CD4-positive, CD25-positive, alpha-beta regulatory T cell (primary cell): ENCODE measurements around the gene HMGCR. TPM values are rescaled to one million over a fixed set of nuclear protein-coding genes. Genes with fewer than 3 reads are reported as not detected.
A peak's percentile ranks its signal among the peaks of the same experiment; 100 is the strongest.
"Not testable (repeated sequence)": the region's sequence is repeated elsewhere in the genome, so short reads cannot be mapped to it uniquely, and the experiment has no call there.

ENCODE experiments used
- ATAC-seq, 2 donors: fragments of 150-1000 bp; cut with Tn5 transposase; one replicate each; pipeline ENCODE4 v1.10.0; 2021; ENCODE audit warnings: low read depth in 2 of 2, moderate number of reproducible peaks in 2 of 2, moderate library complexity in 1 of 2
- DNase-seq, 3 donors: peaks; one replicate each; pipeline versions ENCODE4 v3.0.0 to v3.0.0-alpha.2; 2012 to 2022; ENCODE audit warnings: mixed read lengths in 1 of 3
- H3K27ac ChIP-seq: one replicate; pipeline ENCODE4 v1.7.0; 2013; ENCODE audit warnings: mild to moderate bottlenecking, low read length; ENCODE audit not compliant: insufficient read depth, poor library complexity, severe bottlenecking
- H3K27me3 ChIP-seq: one replicate; pipeline ENCODE4 v1.7.0; 2013; ENCODE audit warnings: low read length; ENCODE audit not compliant: control insufficient read depth, insufficient read depth
- H3K36me3 ChIP-seq: one replicate; pipeline ENCODE4 v1.7.0; 2013; ENCODE audit warnings: mild to moderate bottlenecking, low read length, moderate library complexity; ENCODE audit not compliant: control insufficient read depth, insufficient read depth
- H3K4me1 ChIP-seq: 2 replicates; pipeline ENCODE4 v1.7.0; 2013; ENCODE audit warnings: mild to moderate bottlenecking, low read length; ENCODE audit not compliant: insufficient read depth, control insufficient read depth, poor library complexity, severe bottlenecking
- H3K4me3 ChIP-seq: one replicate; pipeline ENCODE4 v1.7.0; 2013; ENCODE audit warnings: low read depth, mild to moderate bottlenecking, low read length, moderate library complexity
- H3K9me3 ChIP-seq, 2 experiments: 1 replicate in 1 of 2; 2 replicates in 1 of 2; pipeline ENCODE4 v1.7.0; 2013; ENCODE audit warnings: low read length in 2 of 2, mild to moderate bottlenecking in 1 of 2, moderate library complexity in 1 of 2; ENCODE audit not compliant: control insufficient read depth in 2 of 2
- H3K27ac Mint-ChIP-seq, 3 donors: one replicate each; pipeline ENCODE4 v1.8.0; 2020 to 2022; ENCODE audit warnings: mild to moderate bottlenecking in 3 of 3, mixed read lengths in 3 of 3, moderate library complexity in 2 of 3
- H3K27me3 Mint-ChIP-seq: one replicate; pipeline ENCODE4 v1.8.0; 2022; ENCODE audit warnings: mild to moderate bottlenecking, mixed read lengths
- H3K36me3 Mint-ChIP-seq: one replicate; pipeline ENCODE4 v1.8.0; 2020; ENCODE audit warnings: mixed read lengths
- H3K4me1 Mint-ChIP-seq, 4 donors: one replicate each; pipeline ENCODE4 v1.8.0; 2020 to 2022; ENCODE audit warnings: mixed read lengths in 4 of 4, mild to moderate bottlenecking in 1 of 4
- H3K4me3 Mint-ChIP-seq, 4 donors: one replicate each; pipeline ENCODE4 v1.8.0; 2020 to 2022; ENCODE audit warnings: mild to moderate bottlenecking in 4 of 4, mixed read lengths in 4 of 4, moderate library complexity in 3 of 4
- H3K9me3 Mint-ChIP-seq, 7 donors: one replicate each; pipeline ENCODE4 v1.8.0; 2020 to 2022; ENCODE audit warnings: mixed read lengths in 7 of 7, mild to moderate bottlenecking in 3 of 7, moderate library complexity in 2 of 7
- polyA plus RNA-seq, 4 donors: library from polyadenylated mRNA; unstranded; fragments of 300-500 nt; fragmentation: Illumina TruSeq; gene quantifications; one replicate each; pipeline ENCODE4 v1.2.3, GENCODE V29; 2021
- total RNA-seq: library from RNA; stranded (reverse); gene quantifications from one replicate; pipeline ENCODE4 v1.2.3, GENCODE V29; 2022

The HMGCR gene
- total RNA-seq (40.0 TPM), polyA plus RNA-seq (10 to 100 TPM; 10.5 to 17.1 (median 12.5) TPM)

DNA sequence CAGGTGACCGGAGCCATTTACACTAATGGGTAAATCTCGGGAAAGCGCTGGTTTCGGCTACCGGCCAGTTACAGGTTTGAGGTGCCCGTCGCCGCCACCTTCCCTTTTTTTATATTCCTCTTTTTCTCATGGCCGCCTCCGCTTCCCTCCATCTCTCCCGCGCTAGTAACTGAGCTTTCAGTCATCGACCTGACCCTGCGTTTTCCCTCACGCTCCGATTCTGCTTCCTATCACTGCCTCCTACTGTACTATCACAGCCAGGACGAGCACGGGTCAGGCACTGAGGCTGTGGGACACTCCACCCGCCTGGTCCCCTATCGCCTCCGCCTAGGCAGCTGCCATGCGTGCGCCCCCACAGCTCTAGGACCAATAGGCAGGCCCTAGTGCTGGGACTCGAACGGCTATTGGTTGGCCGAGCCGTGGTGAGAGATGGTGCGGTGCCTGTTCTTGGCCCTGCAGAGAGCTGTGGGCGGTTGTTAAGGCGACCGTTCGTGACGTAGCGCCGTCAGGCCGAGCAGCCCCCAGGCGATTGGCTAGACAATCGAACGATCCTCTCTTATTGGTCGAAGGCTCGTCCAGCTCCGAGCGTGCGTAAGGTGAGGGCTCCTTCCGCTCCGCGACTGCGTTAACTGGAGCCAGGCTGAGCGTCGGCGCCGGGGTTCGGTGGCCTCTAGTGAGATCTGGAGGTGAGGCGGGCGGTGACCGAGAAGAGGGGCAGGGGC, at the start of gene HMGCR:
Gene HMGCR, plus strand, starts transcription at position 606 of the 722 bp plus-strand sequence. CDS start 5,386 bp downstream, outside the sequence.
- peaks cover 20 to 37% (median 24%) of the 10 kb centered on the region in 4 donors for H3K4me1 Mint-ChIP-seq
- no peaks in the 10 kb centered on the region for H3K36me3 ChIP-seq
- H3K27ac Mint-ChIP-seq, result no peak within 1 kb of the TSS
- H3K36me3 Mint-ChIP-seq, result no peaks in the 10 kb centered on the region
- peaks cover 21% of the 10 kb centered on the region for H3K4me1 ChIP-seq
- no peaks in the 10 kb centered on the region for H3K27me3 Mint-ChIP-seq
- no peaks in the 10 kb centered on the region for H3K9me3 Mint-ChIP-seq
- peak within 1 kb of the TSS; percentile 92 for H3K4me3 ChIP-seq
- peak; percentile 97 to 99 (median 97) for DNase-seq
- H3K9me3 ChIP-seq, result no peaks in the 10 kb centered on the region
- peak within 1 kb of the TSS; percentile 82 for H3K27ac ChIP-seq
- no peaks in the 10 kb centered on the region for H3K27me3 ChIP-seq
- ATAC-seq, result peak; percentile 96 to 97
- H3K4me3 Mint-ChIP-seq, result no peak within 1 kb of the TSS

DNA sequence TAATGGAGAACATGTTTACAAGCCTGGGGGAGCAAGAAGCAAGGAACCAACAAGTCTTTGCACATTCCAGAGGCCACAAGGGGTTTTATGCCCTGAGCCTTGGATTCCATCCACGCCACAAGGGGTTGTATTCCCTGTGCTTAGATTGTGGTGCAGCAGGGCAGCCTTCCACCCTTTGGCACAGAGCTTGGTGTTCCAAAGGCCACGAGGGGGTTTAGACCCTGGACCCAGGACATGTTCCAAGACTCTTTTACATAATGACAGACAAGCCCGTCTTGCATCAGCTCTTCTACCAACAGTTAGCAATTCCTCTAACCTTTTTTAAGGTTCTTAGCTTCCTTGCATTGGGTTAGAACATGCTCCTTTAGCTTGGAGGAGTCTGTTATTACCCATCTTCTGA, 45.2 kb upstream of the HMGCR start:
- not testable (repeated sequence) for H3K9me3 Mint-ChIP-seq, DNase-seq, H3K27ac ChIP-seq, H3K9me3 ChIP-seq, H3K4me1 ChIP-seq, H3K27ac Mint-ChIP-seq, H3K4me3 ChIP-seq, ATAC-seq, H3K36me3 Mint-ChIP-seq, H3K27me3 ChIP-seq, H3K4me3 Mint-ChIP-seq, H3K4me1 Mint-ChIP-seq, H3K36me3 ChIP-seq
- H3K27me3 Mint-ChIP-seq, result peaks cover 18% of the 10 kb centered on the region

DNA sequence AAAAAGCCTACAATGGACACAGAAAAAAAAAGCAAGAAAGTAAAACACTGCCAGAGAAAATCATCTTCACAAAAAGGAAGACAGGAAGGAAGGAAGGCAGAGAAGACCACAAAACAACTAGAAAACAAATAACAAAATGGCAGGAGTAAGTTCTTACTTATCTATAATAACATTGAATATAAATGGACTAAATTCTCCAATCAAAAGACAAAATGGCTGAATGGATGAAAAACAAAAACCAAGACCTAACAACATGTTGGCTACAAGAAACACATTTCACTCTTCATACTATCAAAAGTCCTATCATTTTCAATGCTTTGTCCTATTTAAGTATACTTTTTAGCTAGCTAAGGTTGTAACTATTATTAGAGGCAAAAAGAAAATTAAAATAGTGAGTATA, 36.9 kb upstream of the HMGCR start:
- Mint-ChIP-seq H3K9me3 (peaks cover 0 to 9% (median 0%) of the 10 kb centered on the region in 7 donors), H3K27me3 (peaks cover 17% of the 10 kb centered on the region), H3K27ac (no peak overlapping the region), H3K4me1 (no peaks in the 10 kb centered on the region), H3K36me3 (no peaks in the 10 kb centered on the region), H3K4me3 (no peak overlapping the region)
- Histone ChIP-seq H3K4me3 (no peak overlapping the region), H3K4me1 (no peaks in the 10 kb centered on the region), H3K36me3 (no peaks in the 10 kb centered on the region), H3K9me3 (no peaks in the 10 kb centered on the region), H3K27ac (no peak overlapping the region), H3K27me3 (no peaks in the 10 kb centered on the region)
- ATAC-seq, result no peak
- no peak for DNase-seq

DNA sequence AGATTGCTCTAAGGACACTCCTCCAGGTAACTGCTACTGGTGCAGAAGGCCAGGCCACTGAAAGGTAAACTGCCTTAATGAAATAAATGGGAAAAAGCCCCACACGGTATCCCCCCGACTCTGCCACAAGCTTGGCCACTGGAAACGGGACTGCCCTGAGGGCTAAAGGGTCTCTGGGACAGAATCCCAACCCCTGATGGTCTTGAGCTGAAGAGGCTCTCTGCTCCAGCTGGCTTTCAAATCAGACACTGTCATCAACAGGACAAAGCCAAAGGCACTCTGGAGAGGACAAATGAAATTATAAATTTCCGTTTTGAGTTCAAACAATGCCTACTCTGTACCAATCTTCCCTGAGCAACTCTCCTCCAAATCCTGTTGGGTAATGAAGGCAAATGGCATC, 33.6 kb upstream of the HMGCR start:
- Histone ChIP-seq H3K27ac (no peak overlapping the region), H3K4me3 (no peak overlapping the region), H3K27me3 (no peaks in the 10 kb centered on the region), H3K36me3 (no peaks in the 10 kb centered on the region), H3K4me1 (no peaks in the 10 kb centered on the region), H3K9me3 (no peaks in the 10 kb centered on the region)
- ATAC-seq (no peak), DNase-seq (no peak)
- Mint-ChIP-seq H3K27me3 (peaks cover 18% of the 10 kb centered on the region), H3K36me3 (no peaks in the 10 kb centered on the region), H3K9me3 (peaks cover 0 to 6% (median 0%) of the 10 kb centered on the region in 7 donors), H3K4me1 (no peaks in the 10 kb centered on the region), H3K27ac (no peak overlapping the region), H3K4me3 (no peak overlapping the region)

DNA sequence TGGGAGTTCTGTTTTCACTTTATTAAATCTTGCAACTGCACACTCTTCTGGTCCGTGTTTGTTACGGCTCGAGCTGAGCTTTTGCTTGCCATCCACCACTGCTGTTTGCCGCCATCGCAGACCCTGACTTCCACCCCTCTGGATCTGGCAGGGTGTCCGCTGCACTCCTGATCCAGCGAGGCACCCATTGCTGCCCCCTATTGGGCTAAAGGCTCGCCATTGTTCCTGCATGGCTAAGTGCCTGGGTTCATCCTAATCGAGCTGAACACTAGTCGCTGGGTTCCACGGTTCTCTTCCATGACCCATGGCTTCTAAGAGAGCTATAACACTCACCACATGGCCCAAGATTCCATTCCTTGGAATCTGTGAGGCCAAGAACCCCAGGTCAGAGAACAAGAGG, 32.5 kb upstream of the HMGCR start:
- not testable (repeated sequence) for H3K9me3 Mint-ChIP-seq, H3K27ac Mint-ChIP-seq, DNase-seq, H3K36me3 ChIP-seq, H3K36me3 Mint-ChIP-seq, H3K9me3 ChIP-seq, H3K4me1 ChIP-seq, H3K4me3 ChIP-seq, ATAC-seq, H3K4me1 Mint-ChIP-seq, H3K4me3 Mint-ChIP-seq, H3K27me3 ChIP-seq, H3K27ac ChIP-seq
- peaks cover 11% of the 10 kb centered on the region for H3K27me3 Mint-ChIP-seq

DNA sequence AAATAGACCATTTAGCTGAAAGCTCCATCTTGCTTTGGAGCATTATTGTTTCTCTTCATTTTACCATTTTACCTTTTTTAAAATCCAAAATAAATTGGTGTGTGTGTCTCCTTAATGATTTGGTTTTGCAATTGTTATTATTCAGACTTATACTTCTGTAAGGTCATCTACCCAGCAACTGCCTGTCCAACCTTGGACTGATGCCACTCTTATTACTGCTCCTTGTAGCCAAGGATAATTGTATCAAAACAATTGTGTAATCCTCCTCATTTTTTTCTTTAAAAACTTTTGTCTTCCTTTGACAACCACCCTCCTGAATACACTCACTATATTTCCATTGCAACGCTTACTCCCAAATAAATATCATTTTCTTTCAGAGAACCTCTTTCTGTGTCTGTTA, 30.3 kb upstream of the HMGCR start:
- peaks cover 3% of the 10 kb centered on the region for H3K27me3 ChIP-seq
- no peaks in the 10 kb centered on the region for H3K36me3 Mint-ChIP-seq
- no peaks in the 10 kb centered on the region for H3K4me1 Mint-ChIP-seq
- H3K36me3 ChIP-seq, result no peaks in the 10 kb centered on the region
- H3K27ac Mint-ChIP-seq, result no peak overlapping the region
- no peak overlapping the region for H3K4me3 Mint-ChIP-seq
- peaks cover 9% of the 10 kb centered on the region for H3K27me3 Mint-ChIP-seq
- no peak for ATAC-seq
- no peaks in the 10 kb centered on the region for H3K9me3 Mint-ChIP-seq
- H3K4me3 ChIP-seq, result no peak overlapping the region
- no peak overlapping the region for H3K27ac ChIP-seq
- no peaks in the 10 kb centered on the region for H3K4me1 ChIP-seq
- H3K9me3 ChIP-seq, result no peaks in the 10 kb centered on the region
- no peak for DNase-seq

DNA sequence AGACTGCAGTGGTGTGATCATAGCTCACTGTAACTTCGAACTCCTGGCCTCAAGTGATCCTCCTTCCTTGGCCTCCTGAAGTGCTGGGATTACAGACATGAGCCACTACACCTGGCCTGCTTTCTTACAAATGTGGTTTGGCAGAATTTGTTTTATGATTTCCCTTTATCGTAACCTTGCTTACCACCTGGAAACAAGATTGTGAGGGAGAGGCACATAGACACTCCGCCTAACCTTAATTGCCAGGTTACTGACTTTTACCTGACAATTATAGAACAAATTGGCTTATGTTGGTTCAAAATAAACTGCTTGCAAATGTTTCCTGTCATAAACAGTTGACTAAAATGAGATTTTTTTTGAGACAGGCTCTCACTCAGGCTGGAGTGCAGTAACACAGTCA, 26.8 kb upstream of the HMGCR start:
- H3K4me3 ChIP-seq, result no peak overlapping the region
- Mint-ChIP-seq H3K27me3 (peaks cover 24% of the 10 kb centered on the region), H3K9me3 (no peaks in the 10 kb centered on the region), H3K36me3 (no peaks in the 10 kb centered on the region), H3K4me1 (no peaks in the 10 kb centered on the region), H3K4me3 (no peak overlapping the region), H3K27ac (no peak overlapping the region)
- no peak overlapping the region for H3K27ac ChIP-seq
- DNase-seq (no peak), ATAC-seq (no peak)
- peaks cover 3% of the 10 kb centered on the region for H3K27me3 ChIP-seq
- H3K4me1 ChIP-seq, result no peaks in the 10 kb centered on the region
- H3K36me3 ChIP-seq, result no peaks in the 10 kb centered on the region
- H3K9me3 ChIP-seq, result no peaks in the 10 kb centered on the region

DNA sequence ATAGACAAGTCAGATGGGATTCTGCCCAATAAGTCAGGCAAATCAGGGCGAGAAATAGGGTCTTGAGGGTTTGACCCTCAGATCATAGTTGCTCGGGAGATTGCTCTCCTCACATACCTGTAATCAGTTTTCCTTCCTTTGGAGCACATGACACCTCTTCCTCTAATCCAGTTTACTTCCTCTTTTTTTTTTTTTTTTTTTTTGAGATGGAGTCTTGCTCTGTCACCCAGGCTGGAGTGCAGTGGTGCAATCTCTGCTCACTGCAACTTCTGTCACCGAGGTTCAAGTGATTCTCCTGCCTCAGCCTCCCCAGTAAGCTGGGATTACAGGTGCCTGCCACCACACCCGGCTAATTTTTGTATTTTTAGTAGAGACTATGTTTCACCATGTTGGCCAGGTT, 17.9 kb upstream of the HMGCR start:
- H3K27ac ChIP-seq, H3K4me3 Mint-ChIP-seq, H3K36me3 Mint-ChIP-seq, H3K9me3 Mint-ChIP-seq, H3K4me1 Mint-ChIP-seq, H3K36me3 ChIP-seq, H3K27ac Mint-ChIP-seq, ATAC-seq, H3K4me3 ChIP-seq, H3K9me3 ChIP-seq, DNase-seq, H3K4me1 ChIP-seq, H3K27me3 ChIP-seq: not testable (repeated sequence)
- peaks cover 11% of the 10 kb centered on the region for H3K27me3 Mint-ChIP-seq
